DMS 273 (cell line): Measurements from ENCODE around the gene SSRP1.
A peak's percentile ranks its signal among the peaks of the same experiment; 100 is the strongest.
"Not testable (repeated sequence)": the region's sequence is repeated elsewhere in the genome, so short reads cannot be mapped to it uniquely, and the experiment has no call there.

Source experiments
- DNase-seq: peaks from one replicate; lab custom pipeline; 2025; ENCODE audit not compliant: unreplicated experiment; lab: John Stamatoyannopoulos, UW

SSRP1 gene

GRCh38 chr11:57335343-57336110 is at the start of gene SSRP1:
SSRP1 (minus strand) TSS chr11:57335892; CDS start chr11:57335121, 771 bp downstream.
- DNase-seq, result peak; percentile 90

GRCh38 chr11:57380975-57381374 is 45.3 kb upstream of the SSRP1 start, which contains the start of gene PRG3:
PRG3 (minus strand) TSS chr11:57381150; CDS start chr11:57380708, 442 bp downstream.
- DNase-seq, result no peak

- peak; percentile 13 for DNase-seq
These were observed 44.0 kb upstream of the SSRP1 start for GRCh38 chr11:57379732-57380131.

GRCh38 chr11:57378186-57378585 is 42.5 kb upstream of the SSRP1 start:
- no peak for DNase-seq

GRCh38 chr11:57377107-57377506 is 41.4 kb upstream of the SSRP1 start:
- peak; percentile 69 for DNase-seq

GRCh38 chr11:57376095-57377090 is 40.7 kb upstream of the SSRP1 start:
- no peak for DNase-seq

- DNase-seq, result no peak
These were observed 39.8 kb upstream of the SSRP1 start for GRCh38 chr11:57375490-57375889.

- DNase-seq, result no peak
These were observed 39.3 kb upstream of the SSRP1 start for GRCh38 chr11:57374966-57375365.

GRCh38 chr11:57373146-57373545 is 37.5 kb upstream of the SSRP1 start:
- DNase-seq, result no peak

- no peak for DNase-seq
These were observed 35.2 kb upstream of the SSRP1 start for GRCh38 chr11:57370941-57371340.

GRCh38 chr11:57370251-57370650 is 34.6 kb upstream of the SSRP1 start:
- no peak for DNase-seq

GRCh38 chr11:57368845-57369232 is 33.1 kb upstream of the SSRP1 start:
- no peak for DNase-seq

- DNase-seq, result no peak
These were observed 32.6 kb upstream of the SSRP1 start for GRCh38 chr11:57368106-57368844.

- no peak for DNase-seq
These were observed 29.4 kb upstream of the SSRP1 start for GRCh38 chr11:57364851-57365660.

GRCh38 chr11:57363131-57364080 is 27.7 kb upstream of the SSRP1 start:
- no peak for DNase-seq

GRCh38 chr11:57361926-57362325 is 26.2 kb upstream of the SSRP1 start:
- DNase-seq, result no peak

GRCh38 chr11:57361420-57361819 is 25.7 kb upstream of the SSRP1 start:
- not testable (repeated sequence) for DNase-seq

GRCh38 chr11:57360991-57361390 is 25.3 kb upstream of the SSRP1 start:
- peak; percentile 27 for DNase-seq
